ENCODE data around the gene GNL3. TPM values are rescaled to one million over a fixed set of nuclear protein-coding genes. Genes with fewer than 3 reads are reported as not detected.
"Not testable (repeated sequence)": the region's sequence is repeated elsewhere in the genome, so short reads cannot be mapped to it uniquely, and the experiment has no call there.

The GNL3 gene
- polyA plus RNA-seq (ENCODE audit: insufficient read length in 4 of 4) = 100 to 1,000 TPM in 2 of 4 donors, 10 to 100 TPM in 2; 91.3 to 125 (median 98.8) TPM

- DNase-seq (ENCODE audit: low read depth in 4 of 4, low spot score in 2 of 4) = peak; percentile 81 to 90 (median 85)
These were observed at the start of gene GNL3, which contains the start of gene PBRM1 for GRCh38 chr3:52685709-52686691. Gene GNL3 (plus strand): TSS chr3:52686032. CDS start chr3:52686093, 61 bp downstream. Gene PBRM1 (minus strand): TSS chr3:52685913.

DNA sequence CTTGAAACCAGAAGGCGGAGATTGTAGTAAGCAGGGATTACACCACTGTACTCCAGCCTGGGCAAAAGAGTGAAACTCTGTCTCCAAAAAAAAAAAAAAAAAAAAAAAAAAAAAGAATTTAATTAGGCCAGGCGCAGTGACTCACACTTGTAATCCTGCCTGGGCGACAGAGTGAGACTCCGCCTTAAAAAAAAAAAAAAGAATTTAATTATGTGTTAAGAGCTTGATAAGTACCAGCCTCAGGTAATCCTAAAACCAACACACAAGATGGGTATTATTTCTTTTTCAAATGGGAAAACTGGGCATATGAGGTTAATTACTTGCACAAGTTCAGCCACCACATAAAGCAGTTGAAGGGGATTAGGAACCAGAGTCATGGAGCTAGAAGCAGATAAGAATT lies 49.2 kb upstream of the GNL3 start:
- DNase-seq (ENCODE audit: low read depth in 4 of 4, low spot score in 2 of 4) = no peak

DNA sequence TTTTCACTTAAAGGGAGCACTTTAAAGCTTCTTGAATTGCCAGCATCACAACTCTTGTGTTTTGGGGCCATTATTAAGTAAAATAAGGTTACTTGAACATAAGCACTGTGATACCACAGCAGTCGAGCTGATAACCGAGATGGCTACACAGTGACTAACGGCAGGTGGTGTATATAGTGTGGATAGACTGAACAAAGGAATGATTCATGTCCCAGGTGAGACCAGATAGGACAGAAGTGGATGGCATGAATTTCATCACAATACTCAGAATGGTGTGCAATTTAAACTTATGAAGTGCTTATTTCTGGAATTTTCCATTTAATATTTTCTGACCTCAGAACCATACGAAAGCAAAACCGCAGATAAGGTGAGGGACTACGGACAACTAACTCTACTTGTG lies 40.3 kb upstream of the GNL3 start:
- no peak for DNase-seq (ENCODE audit: low read depth in 4 of 4, low spot score in 2 of 4)

DNA sequence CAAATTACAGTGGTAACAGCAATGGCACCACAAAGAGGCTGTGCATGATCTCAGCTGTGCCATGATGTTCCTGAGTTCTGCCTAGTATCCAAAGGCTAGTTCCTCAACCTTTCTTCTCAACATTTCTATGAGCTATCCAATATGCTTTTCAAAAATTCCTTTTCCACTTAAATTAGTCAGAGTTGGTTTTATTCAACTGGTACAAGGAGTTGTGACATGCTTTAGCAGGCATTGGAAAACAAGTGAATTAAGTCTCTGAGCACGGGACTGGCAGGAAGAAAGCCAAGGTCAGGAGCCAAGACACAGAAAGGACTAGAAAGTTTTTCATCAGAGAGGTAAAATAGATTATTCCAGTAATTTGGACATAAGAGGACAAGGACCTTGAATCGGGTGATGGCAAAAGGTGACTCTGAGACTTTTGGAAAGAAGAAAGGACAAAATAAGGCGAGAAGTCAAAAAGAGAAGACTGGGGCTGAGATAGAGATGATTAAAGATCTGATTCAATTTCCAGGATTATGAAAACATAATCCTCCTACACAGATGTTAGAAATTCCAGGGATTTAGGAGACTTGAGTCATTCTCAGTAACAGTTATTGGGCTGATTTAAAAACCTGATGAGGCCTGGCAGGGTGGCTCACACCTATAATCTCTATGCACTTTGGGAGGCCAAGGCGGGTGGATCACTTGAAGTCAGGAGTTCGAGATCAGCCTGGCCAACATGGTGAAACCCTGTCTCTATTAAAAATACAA lies 36.2 kb upstream of the GNL3 start:
- no peak for DNase-seq (ENCODE audit: low read depth in 4 of 4, low spot score in 2 of 4)

DNA sequence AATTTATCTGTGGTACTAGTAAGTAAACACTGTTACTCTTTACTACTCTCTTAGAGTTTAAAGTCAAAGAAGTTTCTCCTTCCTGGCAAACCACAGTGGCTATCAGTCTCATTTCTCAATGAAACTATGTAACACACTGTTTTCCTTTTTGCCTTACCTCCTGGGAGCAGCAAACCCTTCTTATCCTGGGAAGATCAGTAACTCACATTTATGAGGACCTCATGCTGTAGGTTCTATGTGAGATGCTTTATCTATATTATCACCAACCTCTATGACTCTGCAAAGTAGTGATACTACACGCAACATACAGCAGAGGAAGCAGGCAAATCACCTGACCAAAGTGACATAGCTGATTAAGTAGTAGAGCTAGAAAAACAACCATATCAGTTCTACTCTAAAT lies 35.4 kb upstream of the GNL3 start:
- no peak for DNase-seq (ENCODE audit: low read depth in 4 of 4, low spot score in 2 of 4)

DNA sequence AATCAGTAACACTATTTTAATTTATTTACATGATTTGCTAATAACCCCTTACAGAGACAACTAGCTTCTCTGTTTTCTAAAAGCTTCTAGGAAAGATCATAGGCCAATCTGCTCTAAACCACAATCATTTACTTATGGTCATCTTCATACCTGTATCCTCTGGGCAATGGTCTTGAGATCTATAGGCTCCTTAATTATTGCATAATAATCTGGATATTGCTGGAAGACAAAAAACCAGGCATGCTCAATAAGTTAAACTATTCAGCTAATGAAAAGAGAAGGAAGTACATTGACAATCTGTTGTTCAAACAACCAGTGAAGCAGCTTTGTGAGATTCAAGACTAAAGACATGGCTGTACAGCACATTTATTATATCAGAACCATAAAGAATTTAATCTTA lies 34.2 kb upstream of the GNL3 start:
- DNase-seq (ENCODE audit: low read depth in 4 of 4, low spot score in 2 of 4) = no peak

- no peak for DNase-seq (ENCODE audit: low read depth in 4 of 4, low spot score in 2 of 4)
These were observed 29.9 kb upstream of the GNL3 start for GRCh38 chr3:52655895-52656294.

DNA sequence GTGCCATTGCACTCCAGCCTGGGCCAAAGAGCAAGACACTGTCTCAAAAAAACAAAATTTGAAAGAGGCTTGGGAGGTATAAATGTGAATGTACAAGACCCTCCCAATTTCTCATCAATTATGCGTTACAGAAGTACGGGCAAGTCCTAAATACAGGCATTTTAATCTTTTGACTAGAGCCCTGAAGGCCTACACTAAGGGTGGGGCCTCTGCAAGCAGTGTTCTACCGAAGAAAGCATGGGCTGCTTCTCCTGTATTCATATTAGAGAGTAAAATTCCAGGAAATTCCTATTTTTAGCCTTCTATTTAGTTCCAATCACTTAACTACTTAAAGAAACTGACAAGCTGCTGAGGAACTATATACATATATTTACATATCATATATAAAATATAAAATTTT lies 25.8 kb upstream of the GNL3 start:
- DNase-seq (ENCODE audit: low read depth in 4 of 4, low spot score in 2 of 4) = no peak

DNA sequence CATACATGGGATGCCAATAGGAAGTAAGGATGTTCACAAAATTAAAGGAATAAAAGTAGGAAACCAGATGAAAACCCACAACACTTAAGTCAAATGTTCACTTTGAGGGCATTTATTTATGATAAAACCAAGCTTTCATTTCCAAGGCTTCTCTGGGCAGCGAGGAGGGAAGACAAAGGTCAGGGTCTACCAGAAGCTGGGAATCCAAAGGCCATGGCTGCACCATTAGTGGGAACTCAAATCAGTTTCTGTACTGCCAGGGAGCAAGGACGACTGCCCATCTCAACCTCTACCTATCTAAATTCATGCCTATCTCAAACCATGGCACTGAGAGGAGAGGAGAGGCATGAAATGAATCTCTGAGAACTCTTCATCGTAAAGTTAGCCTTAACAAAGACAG lies 22.7 kb upstream of the GNL3 start:
- no peak for DNase-seq (ENCODE audit: low read depth in 4 of 4, low spot score in 2 of 4)

- DNase-seq (ENCODE audit: low read depth in 4 of 4, low spot score in 2 of 4) = no peak
These were observed 15.0 kb upstream of the GNL3 start for GRCh38 chr3:52670621-52671521.

GRCh38 chr3:52671676-52672075 lies 14.2 kb upstream of the GNL3 start:
- DNase-seq (ENCODE audit: low read depth in 4 of 4, low spot score in 2 of 4) = no peak

- DNase-seq (ENCODE audit: low read depth in 4 of 4, low spot score in 2 of 4) = not testable (repeated sequence)
These were observed 9.6 kb upstream of the GNL3 start for GRCh38 chr3:52676201-52676600.

DNA sequence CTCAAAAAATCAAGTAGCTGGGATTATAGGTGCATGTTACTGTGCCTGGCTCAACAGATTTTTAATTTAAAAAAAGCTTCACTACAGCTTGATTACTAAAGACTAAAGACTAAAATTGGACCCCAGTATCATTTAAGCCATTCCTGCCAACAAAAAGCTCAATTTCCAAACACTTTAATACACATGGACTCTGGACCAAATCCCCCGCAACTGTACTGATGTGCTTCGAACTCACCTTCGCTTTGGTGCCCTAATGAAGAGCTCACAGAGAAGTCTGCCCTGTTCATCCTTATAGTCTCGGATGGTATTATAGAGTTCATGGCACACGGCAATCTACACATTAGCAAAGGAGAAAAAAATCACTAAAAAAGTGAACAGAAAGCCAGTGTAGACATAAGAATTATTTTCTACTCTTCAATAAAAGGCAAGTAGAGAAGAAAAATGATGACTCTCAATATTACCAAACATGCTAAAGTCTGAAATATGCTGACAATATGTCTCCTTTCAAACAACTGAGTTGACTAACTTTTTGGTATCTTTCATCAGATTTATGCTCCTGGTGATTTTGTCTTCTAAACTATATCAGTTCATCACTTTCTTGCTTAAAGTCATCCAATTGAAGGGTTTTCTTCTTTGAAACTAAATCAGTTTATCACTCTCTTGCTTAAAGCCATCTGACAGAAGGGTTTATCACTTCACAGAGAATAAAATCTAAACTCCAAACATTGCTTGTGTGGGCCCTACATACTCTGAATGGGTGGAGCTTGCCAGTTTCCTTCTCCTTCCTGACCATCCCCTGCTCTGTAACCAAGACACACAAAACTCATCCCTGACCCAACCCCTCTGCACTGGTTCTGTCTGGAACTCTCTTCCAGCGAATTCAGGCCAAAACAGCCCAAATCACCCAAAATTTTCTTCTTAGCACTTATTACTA lies 7.3 kb upstream of the GNL3 start:
- DNase-seq (ENCODE audit: low read depth in 4 of 4, low spot score in 2 of 4) = no peak

- DNase-seq (ENCODE audit: low read depth in 4 of 4, low spot score in 2 of 4) = no peak
These were observed 6.7 kb upstream of the GNL3 start for GRCh38 chr3:52679199-52679538.

GRCh38 chr3:52679811-52680210 lies 6.0 kb upstream of the GNL3 start:
- no peak for DNase-seq (ENCODE audit: low read depth in 4 of 4, low spot score in 2 of 4)

GRCh38 chr3:52681596-52681995 lies 4.2 kb upstream of the GNL3 start:
- DNase-seq (ENCODE audit: low read depth in 4 of 4, low spot score in 2 of 4) = no peak

- no peak for DNase-seq (ENCODE audit: low read depth in 4 of 4, low spot score in 2 of 4)
These were observed 3.8 kb upstream of the GNL3 start for GRCh38 chr3:52682016-52682415.

GRCh38 chr3:52683611-52684010 lies 2.2 kb upstream of the GNL3 start:
- no peak for DNase-seq (ENCODE audit: low read depth in 4 of 4, low spot score in 2 of 4)

DNA sequence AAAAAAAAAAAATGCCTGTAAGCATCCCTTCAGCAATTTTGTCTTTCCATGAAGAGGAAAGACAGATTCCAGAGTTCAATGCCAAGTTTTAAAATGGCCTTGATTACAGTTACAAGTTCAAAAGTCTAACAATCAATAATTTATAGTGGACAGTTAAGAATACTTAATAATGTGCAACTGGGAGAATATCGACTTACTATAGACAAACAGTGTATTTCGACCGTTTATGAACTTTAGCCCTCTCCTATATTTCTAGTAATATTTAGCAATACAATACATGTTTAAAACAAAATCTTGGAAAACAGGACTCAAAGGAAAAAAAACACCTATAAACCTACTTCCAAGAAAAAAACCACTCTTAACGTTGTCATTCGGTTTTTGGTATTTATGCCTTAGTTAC lies 1.6 kb upstream of the GNL3 start:
- no peak for DNase-seq (ENCODE audit: low read depth in 4 of 4, low spot score in 2 of 4)

Data from left renal cortex interstitium (tissue), 4 donors.